ENCODE results near the gene CRIP1. TPM values are rescaled to one million over a fixed set of nuclear protein-coding genes. Genes with fewer than 3 reads are reported as not detected.

The CRIP1 gene
- polyA plus RNA-seq, 3 donors = 688 to 2,084 (median 1,032) TPM

- H3K79me2 ChIP-seq (ENCODE audit: insufficient read depth, low read length) = no peaks in the 10 kb centered on the region
- H4K20me1 ChIP-seq (ENCODE audit: insufficient read depth, low read length) = no peaks in the 10 kb centered on the region
- peaks cover 3 to 14% of the 10 kb centered on the region in 2 donors for H3K36me3 ChIP-seq (replicated peaks in 1 of 2; ENCODE audit: control insufficient read depth in 1 of 2, insufficient read depth in 2 of 2, low read length in 2 of 2)
- WGBS (ENCODE audit: insufficient coverage) = 92% methylated on average over 20 of the region's 21 CpGs
- DNase-seq = no peak
- H3K27ac ChIP-seq (ENCODE audit: low read depth in 1 of 2, low read length in 2 of 2) = no peak overlapping the region
- no peak overlapping the region for H2AFZ ChIP-seq (ENCODE audit: insufficient read depth, low read depth, low read length, poor library complexity, severe bottlenecking)
- H3K9me3 Mint-ChIP-seq = no peaks in the 10 kb centered on the region
- no peak overlapping the region for H3K4me3 Mint-ChIP-seq
- H3K4me3 ChIP-seq (replicated peaks in 1 of 3; ENCODE audit: low read depth in 2 of 3, low read length in 3 of 3) = no peak overlapping the region
- H3K4me1 Mint-ChIP-seq = no peaks in the 10 kb centered on the region
- H3K27ac Mint-ChIP-seq = peak overlapping the region in 1 of 7 donors; percentile 35
- H3K4me2 ChIP-seq (replicated peaks; ENCODE audit: extremely low read depth, low read length, poor library complexity, severe bottlenecking) = no peak overlapping the region
- no peak overlapping the region for H3K9ac ChIP-seq (ENCODE audit: insufficient read depth, low read length, poor library complexity, severe bottlenecking)
- H3K27me3 Mint-ChIP-seq (ENCODE audit: low read depth in 3 of 3) = peaks cover 6 to 9% (median 9%) of the 10 kb centered on the region in 3 donors
- intact Hi-C loops (cut with micrococcal nuclease) = no loop called here
- no peaks in the 10 kb centered on the region for H3K27me3 ChIP-seq (ENCODE audit: control insufficient read depth in 2 of 2, insufficient read depth in 2 of 2, low read length in 2 of 2)
- no peaks in the 10 kb centered on the region for H3K4me1 ChIP-seq (ENCODE audit: control insufficient read depth in 1 of 2, insufficient read depth in 2 of 2, low read length in 2 of 2)
- H3K9me3 ChIP-seq (replicated peaks in 1 of 2; ENCODE audit: control insufficient read depth in 1 of 2, insufficient read depth in 1 of 2, low read length in 2 of 2) = no peaks in the 10 kb centered on the region
- TF ChIP-seq CTCF (IDR thresholded peaks at IDR 0.05) = no peak
- H3K36me3 Mint-ChIP-seq = peaks cover 2 to 17% of the 10 kb centered on the region in 2 donors
Measured at GRCh38 chr14:105500036-105500725, 13.5 kb downstream of the CRIP1 start.

- Histone ChIP-seq H3K4me1 (ENCODE audit: control insufficient read depth in 1 of 2, insufficient read depth in 2 of 2, low read length in 2 of 2) (no peaks in the 10 kb centered on the region), H2AFZ (ENCODE audit: insufficient read depth, low read depth, low read length, poor library complexity, severe bottlenecking) (no peak overlapping the region), H3K4me3 (replicated peaks in 1 of 3; ENCODE audit: low read depth in 2 of 3, low read length in 3 of 3) (no peak overlapping the region), H4K20me1 (ENCODE audit: insufficient read depth, low read length) (no peaks in the 10 kb centered on the region), H3K4me2 (replicated peaks; ENCODE audit: extremely low read depth, low read length, poor library complexity, severe bottlenecking) (no peak overlapping the region), H3K9ac (ENCODE audit: insufficient read depth, low read length, poor library complexity, severe bottlenecking) (no peak overlapping the region), H3K36me3 (replicated peaks in 1 of 2; ENCODE audit: control insufficient read depth in 1 of 2, insufficient read depth in 2 of 2, low read length in 2 of 2) (peaks cover 3 to 14% of the 10 kb centered on the region in 2 donors), H3K9me3 (replicated peaks in 1 of 2; ENCODE audit: control insufficient read depth in 1 of 2, insufficient read depth in 1 of 2, low read length in 2 of 2) (no peaks in the 10 kb centered on the region), H3K27me3 (ENCODE audit: control insufficient read depth in 2 of 2, insufficient read depth in 2 of 2, low read length in 2 of 2) (no peaks in the 10 kb centered on the region), H3K27ac (ENCODE audit: low read depth in 1 of 2, low read length in 2 of 2) (no peak overlapping the region), H3K79me2 (ENCODE audit: insufficient read depth, low read length) (no peaks in the 10 kb centered on the region)
- Mint-ChIP-seq H3K4me3 (no peak overlapping the region), H3K36me3 (peaks cover 2 to 17% of the 10 kb centered on the region in 2 donors), H3K27ac (no peak overlapping the region), H3K4me1 (no peaks in the 10 kb centered on the region), H3K9me3 (no peaks in the 10 kb centered on the region), H3K27me3 (ENCODE audit: low read depth in 3 of 3) (peaks cover 6 to 9% (median 9%) of the 10 kb centered on the region in 3 donors)
- WGBS (ENCODE audit: insufficient coverage) = 59% methylated on average over 10 of the region's 10 CpGs
- intact Hi-C loops (cut with micrococcal nuclease) = no loop called here
- no peak for TF ChIP-seq CTCF (IDR thresholded peaks at IDR 0.05)
- DNase-seq = no peak
Measured at GRCh38 chr14:105500726-105501101, 14.0 kb downstream of the CRIP1 start.

Measured in CD14-positive monocyte (primary cell).